ENCODE results near the gene SH3RF3.

DNA sequence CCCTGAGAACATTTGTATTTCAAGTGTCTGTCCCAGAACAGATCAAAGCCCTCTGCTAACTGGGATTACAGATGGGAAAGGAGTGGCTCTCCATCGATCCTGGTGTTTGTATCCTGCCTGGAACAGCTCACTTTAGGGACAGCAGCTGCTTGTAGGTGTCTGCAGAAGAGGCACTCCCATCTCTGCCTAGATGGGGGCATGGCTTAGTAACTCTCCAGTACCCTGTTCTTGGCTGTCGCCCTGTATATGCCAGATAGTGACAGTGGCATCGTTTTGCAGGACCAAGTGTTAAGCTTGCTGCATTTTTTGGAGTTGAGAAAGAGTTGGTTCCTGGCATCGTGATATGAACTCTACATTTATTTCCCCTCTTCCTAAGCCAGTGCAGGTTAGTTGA lies 189.9 kb downstream of the SH3RF3 start:
- TF ChIP-seq REST (IDR thresholded peaks at IDR 0.05; ENCODE audit: low read depth) (no peak), EZH2 (IDR thresholded peaks at IDR 0.05) (no peak), POLR2A (IDR thresholded peaks at IDR 0.05; ENCODE audit: borderline replicate concordance, extremely low read depth, insufficient read depth, insufficient read length) (no peak), ZFX (IDR thresholded peaks at IDR 0.05) (no peak), SRF (IDR thresholded peaks at IDR 0.05; ENCODE audit: low read depth) (no peak), YY1 (IDR thresholded peaks at IDR 0.05; ENCODE audit: extremely low read depth, insufficient replicate concordance, low read depth, low read length) (no peak), JUND (IDR thresholded peaks at IDR 0.05) (no peak), EZH2phosphoT487 (IDR thresholded peaks at IDR 0.05; ENCODE audit: borderline replicate concordance) (no peak), CEBPB (IDR thresholded peaks at IDR 0.05; ENCODE audit: low read depth) (no peak), POLR2AphosphoS5 (IDR thresholded peaks at IDR 0.05; ENCODE audit: low read depth, low read length) (no peak), RAD21 (IDR thresholded peaks at IDR 0.05; ENCODE audit: low read depth) (no peak), MAX (IDR thresholded peaks at IDR 0.05) (no peak)
- TF ChIP-seq, protein P1, sequence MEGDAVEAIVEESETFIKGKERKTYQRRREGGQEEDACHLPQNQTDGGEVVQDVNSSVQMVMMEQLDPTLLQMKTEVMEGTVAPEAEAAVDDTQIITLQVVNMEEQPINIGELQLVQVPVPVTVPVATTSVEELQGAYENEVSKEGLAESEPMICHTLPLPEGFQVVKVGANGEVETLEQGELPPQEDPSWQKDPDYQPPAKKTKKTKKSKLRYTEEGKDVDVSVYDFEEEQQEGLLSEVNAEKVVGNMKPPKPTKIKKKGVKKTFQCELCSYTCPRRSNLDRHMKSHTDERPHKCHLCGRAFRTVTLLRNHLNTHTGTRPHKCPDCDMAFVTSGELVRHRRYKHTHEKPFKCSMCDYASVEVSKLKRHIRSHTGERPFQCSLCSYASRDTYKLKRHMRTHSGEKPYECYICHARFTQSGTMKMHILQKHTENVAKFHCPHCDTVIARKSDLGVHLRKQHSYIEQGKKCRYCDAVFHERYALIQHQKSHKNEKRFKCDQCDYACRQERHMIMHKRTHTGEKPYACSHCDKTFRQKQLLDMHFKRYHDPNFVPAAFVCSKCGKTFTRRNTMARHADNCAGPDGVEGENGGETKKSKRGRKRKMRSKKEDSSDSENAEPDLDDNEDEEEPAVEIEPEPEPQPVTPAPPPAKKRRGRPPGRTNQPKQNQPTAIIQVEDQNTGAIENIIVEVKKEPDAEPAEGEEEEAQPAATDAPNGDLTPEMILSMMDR (IDR thresholded peaks at IDR 0.05 in 2 of 3, conservative IDR thresholded peaks at IDR 0.05 in 1 of 3; ENCODE audit: borderline replicate concordance in 1 of 3, insufficient read depth in 1 of 3, low read depth in 2 of 3, low read length in 2 of 3): no peak

Data from HCT116 (cell line).